NCI-H1694 (cell line): ENCODE measurements around the gene SLCO4A1.

Experiments
- DNase-seq: peaks from one replicate; lab custom pipeline; 2025; lab: John Stamatoyannopoulos, UW

Gene SLCO4A1

DNA sequence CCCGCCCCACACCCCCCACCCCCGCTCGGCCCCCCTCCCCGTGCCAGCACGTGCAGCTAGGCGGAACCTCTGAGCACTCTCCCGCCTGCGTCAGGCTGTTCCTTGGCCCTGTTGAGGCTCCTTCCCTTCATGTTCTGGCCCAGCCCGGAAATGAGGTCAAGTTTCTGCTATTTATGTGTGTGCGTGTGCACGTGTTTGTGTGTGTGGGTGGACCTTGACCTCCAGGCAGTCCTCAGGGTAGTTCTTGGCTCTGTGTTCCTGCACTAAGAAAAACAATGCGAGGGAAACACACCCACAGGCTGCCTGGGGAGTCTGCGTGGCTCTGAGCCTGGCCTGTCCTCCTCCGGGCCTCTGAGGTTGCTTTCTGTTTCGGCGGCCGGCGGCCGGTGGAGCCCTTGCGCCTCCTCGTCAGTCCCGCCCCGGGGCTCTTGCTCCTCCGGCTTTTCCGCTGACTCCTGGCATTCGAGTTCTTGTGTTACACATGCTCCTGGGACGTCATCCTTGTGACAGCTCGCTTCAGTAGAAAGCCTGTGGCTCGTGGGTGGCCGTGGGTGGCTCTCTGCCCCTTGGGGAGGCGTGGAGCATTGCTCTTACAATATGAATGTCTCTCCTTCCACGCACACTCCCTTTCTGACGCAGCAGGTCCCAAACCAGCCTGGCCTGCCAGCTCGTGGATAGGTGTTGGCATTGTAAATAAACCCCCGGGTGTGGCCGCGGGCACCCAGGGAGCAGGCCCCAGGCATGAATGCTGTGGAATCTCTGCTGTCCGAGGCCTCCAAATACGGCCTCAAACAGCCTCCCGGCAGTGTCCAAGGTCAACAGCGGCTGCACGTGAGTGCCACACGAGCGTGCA is 10.0 kb downstream of the SLCO4A1 start:
- DNase-seq, result no peak

DNA sequence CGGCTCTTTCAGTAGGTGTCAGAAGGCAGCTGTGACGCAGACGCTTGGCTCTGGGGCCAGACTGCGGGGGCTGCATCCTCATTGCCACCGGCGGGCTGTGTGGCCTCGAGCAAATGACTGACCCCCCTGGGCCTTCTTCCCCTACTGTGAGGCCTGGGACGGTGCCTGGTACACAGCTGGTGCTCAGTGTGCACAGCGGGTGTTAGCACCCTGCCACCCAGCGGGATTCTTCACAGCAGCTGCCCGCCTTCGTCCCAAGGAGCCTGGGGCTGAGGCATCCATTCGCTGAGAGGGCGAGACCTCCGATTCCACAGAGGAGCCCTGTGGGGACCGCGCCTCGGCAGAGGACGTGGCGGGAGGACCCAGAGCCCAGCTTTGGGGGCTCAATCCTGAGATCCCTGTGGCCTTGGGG is 10.6 kb downstream of the SLCO4A1 start:
- DNase-seq, result no peak

DNA sequence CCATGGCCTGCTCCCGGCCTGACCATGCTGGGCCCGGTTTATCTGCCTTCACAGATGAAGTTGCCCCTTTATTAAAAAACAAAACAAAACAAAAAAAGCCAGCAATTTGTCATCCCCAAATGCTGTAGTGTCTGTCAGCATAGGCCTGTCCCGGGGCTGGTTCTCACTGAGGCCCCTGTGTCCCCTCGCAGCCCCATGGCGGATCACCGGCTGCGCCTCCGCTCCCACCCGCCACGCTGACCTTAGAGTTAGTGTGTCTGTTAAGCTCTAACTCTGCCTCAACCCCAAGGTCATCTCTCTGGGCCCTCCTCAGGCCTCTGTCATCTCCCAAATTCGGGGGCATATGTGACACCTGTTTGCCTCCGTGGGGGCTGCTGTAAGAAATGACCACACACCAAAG is 11.1 kb downstream of the SLCO4A1 start:
- DNase-seq, result no peak

DNA sequence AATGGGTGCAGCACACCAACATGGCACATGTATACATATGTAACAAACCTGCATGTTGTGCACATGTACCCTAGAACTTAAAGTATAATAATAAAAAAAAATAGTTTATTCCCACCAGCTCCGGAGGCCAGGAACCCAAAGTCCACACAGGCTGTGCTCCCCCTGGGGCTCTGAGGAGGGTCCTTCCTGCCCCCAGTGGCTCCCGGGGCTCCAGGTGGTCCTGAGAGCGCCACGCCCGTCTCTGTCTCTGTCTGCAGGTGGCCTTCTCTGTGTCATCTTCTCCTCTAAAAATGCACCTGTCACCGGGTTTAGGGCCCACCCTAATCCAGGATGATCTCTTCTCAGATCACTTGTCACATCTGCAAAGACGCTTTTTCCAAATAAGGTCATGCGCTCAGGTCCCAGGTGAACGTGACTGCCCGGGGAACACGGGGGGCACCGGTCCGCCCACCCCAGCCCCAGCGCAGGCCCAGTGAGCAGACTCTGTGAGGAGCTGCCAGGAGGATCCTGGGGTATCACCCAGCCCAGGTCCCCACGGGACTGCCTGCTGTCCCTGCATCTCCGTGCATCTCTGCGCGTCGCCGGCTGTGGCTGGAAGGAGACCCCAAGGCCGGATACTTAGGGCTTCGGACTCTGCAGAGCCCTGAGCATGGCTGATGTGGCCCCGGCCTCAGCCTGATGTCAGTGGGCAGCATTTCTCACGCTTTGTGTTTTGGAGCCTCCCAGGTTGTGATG is 11.8 kb downstream of the SLCO4A1 start:
- DNase-seq, result no peak

DNA sequence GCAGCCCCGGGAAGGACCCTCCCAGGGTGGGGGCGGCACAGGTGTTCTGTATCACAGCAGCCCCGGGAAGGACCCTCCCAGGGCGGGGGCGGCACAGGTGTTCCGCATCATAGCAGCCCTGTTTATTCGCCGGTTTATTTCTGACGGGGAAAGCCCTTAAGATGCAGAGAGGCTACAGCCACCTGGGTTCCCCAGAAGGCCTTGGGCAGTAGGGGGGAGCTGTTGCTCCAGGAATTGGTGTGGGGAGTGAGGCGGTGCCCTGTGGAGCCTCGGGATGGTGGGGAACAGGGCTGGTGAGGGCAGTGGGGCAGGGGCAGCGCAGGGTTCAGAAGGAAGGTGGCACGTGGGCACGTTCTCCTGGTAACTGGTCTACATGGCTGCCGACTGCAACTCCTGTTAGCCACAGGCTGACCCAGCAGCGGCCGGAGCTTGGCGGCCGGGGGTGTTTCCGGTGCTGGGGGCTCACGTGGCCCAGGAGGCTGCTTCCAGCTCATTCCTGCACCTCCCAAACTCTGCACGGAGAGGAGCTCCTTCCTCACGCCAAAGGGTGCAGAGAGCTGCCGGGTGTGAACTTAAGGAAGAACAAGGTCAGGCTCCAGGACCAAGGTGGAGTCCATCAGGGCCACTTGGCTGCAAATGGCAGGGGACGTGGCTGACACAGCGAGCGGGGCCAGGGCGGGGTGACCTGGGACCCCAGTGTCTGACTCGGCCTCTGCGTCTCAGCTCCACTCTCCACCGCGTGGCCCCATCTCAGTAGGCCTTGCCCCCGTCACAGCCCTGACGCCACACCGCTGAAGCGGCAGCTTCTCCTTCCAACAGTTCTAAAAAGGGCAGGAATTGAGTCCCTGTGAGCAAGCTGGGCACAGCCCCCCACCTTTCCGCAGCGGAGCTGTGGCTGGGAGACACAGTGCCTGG is 13.2 kb downstream of the SLCO4A1 start:
- no peak for DNase-seq

DNA sequence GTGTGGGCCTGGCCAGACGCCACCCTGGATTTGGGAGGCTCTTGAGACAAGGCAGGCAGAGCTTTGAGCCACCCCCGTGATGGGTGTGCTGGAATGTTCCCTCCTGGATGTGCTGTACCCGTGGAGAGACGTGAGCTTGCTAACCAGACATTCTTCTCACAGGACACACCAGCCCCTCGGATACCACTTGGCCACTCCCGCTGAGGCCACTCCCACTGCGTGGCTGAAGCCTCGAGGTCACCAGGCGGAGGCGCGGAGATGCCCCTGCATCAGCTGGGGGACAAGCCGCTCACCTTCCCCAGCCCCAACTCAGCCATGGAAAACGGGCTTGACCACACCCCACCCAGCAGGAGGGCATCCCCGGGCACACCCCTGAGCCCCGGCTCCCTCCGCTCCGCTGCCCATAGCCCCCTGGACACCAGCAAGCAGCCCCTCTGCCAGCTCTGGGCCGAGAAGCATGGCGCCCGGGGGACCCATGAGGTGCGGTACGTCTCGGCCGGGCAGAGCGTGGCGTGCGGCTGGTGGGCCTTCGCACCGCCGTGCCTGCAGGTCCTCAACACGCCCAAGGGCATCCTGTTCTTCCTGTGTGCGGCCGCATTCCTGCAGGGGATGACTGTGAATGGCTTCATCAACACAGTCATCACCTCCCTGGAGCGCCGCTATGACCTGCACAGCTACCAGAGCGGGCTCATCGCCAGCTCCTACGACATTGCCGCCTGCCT is 14.1 kb downstream of the SLCO4A1 start:
- DNase-seq, result no peak

DNA sequence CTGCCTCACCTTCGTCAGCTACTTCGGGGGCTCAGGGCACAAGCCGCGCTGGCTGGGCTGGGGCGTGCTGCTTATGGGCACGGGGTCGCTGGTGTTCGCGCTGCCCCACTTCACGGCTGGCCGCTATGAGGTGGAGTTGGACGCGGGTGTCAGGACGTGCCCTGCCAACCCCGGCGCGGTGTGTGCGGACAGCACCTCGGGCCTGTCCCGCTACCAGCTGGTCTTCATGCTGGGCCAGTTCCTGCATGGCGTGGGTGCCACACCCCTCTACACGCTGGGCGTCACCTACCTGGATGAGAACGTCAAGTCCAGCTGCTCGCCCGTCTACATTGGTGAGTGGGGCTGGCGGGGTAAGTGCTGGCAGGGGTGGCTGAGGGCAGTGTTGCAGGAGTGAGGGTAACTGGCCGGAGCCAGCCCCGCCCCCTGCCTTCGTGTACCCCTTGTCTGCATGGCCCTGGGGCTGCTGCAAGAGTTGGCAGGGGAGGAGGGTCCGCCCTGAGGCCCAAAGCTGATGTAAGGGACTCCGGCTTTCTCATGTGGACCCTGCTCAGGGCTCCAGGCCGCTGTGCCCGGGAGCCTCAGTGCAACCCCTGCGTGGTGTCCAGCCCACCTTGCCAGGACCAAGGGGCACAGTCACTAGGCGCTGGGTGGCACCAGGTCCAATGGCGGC is 14.8 kb downstream of the SLCO4A1 start:
- no peak for DNase-seq

DNA sequence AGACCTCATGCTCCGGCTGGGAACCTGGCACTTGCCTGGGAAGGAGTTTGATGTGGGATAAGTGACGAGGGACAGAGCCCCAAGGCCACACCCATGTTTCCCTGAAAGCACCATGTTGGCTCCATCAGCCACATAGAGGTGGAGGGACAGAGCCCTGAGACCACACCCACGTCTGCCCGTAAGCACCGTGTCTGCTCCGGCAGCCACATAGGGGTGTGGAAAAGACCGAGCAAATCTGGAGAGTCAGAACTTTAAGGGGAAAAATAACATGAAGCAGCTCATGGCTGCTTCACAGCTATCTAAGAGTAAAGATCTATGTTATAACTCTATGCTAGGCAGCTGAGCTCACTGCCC is 15.3 kb downstream of the SLCO4A1 start:
- DNase-seq, result no peak

DNA sequence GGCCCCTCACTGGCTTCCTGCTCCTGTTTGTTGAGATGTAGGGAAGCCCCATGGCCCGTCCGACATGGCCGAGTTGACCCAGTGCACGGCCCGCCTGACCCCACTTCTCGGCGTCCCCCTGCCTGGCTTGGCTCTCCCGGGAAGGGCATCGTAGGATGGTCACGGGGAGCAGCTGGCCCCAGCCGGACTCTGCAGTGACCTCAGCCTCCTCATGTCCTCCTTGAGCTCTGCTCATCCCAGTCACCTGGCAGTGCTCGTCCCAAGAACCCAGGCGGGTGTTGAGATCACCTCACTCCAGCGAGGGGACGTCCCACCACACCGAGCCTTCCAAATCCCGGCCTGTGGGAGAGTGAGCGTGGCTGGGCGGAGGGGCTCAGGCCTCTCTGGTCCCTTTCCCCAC is 15.7 kb downstream of the SLCO4A1 start:
- no peak for DNase-seq

DNA sequence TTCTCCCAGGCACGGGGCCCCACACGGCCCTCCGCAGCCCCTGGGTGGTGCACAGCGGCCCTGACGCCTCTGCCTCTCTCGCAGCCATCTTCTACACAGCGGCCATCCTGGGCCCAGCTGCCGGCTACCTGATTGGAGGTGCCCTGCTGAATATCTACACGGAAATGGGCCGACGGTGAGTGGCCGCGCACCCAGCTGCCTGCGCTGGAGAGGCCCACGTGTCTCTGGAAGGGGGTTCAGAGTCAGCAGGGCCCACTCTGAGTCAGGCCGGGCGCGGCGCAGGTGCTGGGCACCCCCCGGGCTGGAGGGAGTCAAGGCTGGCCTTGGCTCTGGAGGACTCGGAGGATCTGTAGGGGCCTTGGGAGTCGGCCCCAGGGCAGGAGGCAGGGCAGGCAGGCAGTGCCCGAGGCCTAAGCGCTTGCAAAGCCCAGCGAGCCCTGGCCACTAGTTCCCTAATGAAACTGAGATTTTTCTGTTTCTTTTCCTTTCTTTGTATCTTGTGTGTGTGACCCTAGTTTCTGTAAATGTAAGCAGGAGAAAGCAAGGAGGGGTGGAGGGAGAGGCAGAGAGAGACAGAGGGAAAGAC is 16.4 kb downstream of the SLCO4A1 start:
- DNase-seq, result no peak

DNA sequence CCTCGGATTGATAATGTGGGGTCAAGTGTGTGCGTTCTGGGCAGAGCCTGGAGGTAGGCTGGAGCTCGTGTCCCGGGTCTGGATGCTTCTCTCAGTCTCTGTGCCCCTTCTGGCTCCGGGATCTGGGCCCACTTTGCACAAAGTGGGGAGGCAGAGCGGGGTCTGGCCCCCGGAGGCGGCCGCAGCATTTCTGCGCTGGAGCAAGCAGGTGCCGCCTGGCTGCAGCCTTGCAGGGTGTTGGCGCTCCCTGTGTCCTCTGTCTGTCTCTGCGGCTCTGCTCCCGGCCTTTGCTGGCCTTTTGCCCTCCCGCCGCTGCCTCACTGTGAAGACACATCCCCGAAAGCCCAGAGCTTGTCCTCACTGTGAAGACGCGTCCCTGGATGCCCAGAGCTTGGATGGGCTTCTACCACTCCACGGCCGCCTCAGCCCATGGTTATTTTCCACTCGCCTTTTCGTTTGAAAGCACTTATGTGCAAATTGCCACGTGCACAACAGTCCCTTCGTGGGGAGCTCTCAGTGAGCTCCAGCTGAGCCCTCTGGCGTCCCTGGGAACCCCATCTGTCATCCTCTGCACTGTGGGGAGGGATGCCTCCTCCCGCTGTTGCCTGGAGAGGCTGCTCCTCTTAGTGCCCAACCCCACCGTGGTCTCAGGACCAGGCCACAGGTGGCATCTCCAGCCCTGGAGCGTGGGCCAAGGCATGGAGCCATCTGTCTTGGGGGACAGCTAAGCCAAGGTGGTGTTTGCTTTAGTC is 17.4 kb downstream of the SLCO4A1 start:
- peak; percentile 9 for DNase-seq

DNA sequence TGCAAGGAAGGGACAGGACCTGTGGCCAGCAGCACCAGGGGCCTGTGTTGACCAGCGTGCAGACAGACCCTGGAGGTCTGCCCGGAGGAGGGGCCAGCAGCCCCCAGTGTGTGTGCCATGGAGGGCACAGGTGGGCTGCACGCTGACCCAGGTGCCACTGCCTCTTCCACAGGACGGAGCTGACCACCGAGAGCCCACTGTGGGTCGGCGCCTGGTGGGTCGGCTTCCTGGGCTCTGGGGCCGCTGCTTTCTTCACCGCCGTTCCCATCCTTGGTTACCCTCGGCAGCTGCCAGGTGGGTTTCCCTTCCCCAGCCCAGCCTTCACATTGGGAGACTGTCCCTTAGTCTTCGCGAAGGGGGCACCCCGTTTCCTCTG is 17.9 kb downstream of the SLCO4A1 start:
- DNase-seq, result no peak

DNA sequence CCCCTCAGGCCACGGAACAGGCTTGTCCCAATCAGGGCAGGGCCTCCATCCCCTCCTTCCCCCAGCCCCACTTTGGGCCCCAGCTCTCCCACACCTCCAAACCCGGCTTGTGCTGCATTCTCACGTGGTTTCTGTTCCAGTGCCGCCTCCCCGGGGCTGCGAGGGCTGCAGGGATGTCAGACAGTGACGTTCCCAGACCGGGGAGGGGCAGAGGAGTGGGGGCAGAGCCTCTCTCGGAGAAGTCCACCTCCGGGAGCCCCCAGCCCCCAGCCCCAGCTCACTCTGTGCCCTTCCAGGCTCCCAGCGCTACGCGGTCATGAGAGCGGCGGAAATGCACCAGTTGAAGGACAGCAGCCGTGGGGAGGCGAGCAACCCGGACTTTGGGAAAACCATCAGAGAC is 18.5 kb downstream of the SLCO4A1 start:
- DNase-seq, result no peak

DNA sequence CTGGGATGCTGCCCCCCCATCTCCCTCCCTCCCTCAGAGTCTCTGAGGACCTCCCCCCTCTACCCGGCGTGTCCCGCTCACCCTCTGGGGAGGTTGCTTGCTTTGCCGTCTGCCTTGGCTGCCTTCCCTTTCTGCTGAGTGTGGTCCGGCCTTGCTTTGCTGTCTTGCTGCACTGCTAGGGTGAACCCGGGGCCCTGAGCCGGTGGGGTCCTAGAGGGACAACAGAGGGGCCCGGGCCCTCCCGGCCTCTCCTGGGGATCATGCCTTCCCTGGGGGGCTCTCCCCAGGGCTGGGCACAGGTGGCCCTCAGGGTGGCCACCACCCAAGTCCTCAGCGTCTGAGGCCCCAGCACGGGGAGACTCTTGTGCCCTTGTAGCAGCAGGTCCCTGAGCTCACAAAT is 19.3 kb downstream of the SLCO4A1 start:
- no peak for DNase-seq

DNA sequence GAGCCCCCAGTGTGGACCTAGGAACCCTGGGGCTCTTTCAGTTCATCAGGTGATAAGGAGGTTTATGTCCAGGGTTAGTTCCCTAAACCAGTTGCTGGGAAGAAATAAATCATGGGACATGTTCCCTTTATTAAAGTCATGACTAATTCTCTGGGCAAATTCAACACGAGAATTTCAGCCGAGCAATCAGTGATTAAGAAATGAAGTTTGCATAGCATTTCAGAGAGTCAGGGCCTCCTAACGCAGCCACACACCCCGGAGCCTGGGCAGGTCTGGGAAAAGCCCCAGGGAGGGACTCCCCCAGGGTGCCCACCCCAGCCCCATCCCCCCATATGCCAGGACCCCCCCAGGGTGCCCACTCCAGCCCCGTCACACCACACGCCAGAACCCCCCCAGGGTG is 20.1 kb downstream of the SLCO4A1 start:
- DNase-seq, result no peak

DNA sequence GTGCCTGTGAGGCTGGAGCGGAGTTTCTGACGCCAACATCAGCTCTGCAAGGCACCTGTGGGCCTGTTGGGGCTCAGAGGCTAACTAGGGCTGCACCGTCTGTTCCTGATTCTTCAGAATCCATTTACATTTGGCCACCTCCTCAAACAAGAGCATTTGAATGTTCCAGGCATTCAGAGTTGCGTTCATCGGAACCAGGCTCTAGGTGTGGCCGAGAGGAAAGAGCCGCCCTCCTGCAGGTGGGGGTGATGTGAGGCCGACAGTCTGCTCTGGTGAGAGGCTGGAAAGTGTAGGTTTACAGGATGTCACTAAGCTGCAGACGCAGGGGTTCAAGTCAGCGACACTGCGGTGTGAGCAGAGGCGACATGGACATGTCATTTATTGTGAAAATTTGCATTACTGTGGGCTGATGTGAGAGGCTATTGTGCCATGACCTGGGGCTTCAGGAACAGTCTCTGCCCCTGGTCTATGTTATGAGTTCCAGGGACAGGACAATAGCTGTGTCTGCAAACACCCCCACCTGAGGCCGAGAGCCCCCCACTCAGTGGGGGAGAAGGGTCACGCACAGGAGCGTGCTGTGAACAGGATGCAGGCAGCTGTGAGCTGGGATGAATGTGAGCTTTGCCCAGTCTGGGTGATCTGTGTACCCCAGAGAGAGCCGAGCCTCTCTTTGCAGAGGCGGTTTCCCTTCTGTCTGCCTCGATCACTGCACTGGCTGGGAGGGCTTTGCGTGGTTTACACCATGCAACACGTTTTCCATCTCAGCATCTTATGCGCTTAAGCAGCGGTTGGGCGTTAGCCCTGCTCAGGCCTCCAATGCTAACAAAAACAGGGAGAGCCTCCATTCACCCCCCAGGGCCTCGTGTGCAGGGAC is 21.1 kb downstream of the SLCO4A1 start:
- DNase-seq, result no peak

DNA sequence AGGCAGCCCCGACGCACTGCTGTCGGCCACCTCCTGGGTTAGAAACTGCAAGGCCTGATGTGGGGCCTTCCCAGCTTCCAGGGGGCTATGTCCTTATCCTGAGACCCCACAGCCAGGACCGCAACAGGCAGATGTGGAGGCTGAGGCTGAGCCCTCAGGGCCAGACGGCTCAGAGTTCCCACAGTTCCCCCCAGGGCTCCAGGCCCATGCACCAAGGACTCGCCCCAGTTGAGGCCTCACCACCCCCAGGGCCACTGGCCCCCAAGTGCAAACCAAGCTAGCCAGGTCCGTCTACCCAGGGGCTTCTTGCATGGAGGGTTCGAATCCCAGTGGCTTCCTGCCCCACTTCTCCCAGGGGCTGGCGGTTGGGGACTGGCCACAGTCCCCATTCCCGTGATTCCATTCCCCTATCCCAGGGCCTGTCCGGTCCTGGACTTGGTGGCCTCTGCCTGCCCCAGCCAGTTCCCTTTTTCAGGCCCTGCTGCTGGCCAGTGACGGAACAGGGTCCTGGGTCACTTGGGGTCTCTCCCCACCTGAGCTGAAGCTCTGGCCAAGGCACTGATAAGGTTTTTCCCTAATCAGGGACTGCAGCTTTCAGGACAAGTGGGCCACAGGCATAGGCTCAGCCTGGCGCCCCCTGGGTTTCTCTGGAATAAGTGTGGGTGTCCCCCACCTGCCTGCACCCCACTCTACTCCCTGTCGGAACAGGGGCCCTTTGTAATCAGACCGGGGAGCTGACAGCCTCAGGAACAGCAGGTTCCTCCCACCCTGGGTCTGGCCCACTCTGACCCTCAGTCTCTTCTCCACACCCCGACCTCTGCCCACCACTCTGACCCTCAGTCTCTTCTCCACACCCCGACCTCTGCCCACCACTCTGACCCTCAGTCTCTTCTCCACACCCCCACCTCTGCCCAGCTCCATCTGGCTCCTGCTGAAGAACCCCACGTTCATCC is 22.0 kb downstream of the SLCO4A1 start:
- no peak for DNase-seq

DNA sequence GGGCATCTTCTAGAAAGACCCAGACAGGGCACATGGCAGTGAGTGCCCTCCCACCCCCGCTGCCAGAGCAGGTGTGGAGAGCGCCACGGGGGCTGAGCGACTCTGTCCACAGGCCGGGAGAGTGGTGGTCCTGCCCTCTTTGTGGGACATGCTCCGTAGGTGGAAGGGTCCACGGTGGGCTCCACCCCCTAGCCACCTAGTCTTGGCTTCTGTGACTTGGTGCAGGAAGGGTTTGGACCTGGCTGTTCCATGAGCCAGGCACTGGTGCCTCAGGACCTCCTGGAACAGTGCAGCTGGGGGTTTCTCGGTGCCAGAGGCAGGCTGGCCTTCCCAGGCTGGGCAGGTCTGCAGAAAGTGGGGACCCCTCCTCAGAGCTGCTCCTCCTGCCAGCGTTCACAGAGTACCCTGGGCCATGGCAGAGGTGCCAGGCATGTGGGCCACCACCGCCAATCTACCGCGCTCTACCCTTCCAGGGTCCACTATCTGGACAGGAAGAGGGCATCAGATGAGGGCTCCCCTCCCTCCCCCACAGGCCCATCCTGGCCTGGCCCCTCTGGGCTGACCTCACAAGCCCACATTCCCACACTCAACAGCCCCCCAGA is 23.0 kb downstream of the SLCO4A1 start:
- DNase-seq, result no peak
